Prostate gland (tissue), 2 donors: ENCODE data around the gene FMN2. TPM values are rescaled to one million over a fixed set of nuclear protein-coding genes. Genes with fewer than 3 reads are reported as not detected.
A peak's percentile ranks its signal among the peaks of the same experiment; 100 is the strongest.

ENCODE experiments used
- DNase-seq: peaks from one replicate; pipeline ENCODE4 v3.0.0-alpha.2; 2019; ENCODE audit warnings: low spot score
- H3K27ac ChIP-seq, 2 donors: fragments of 200-600 bp; sonication (generic); 2 replicates each; pipeline ENCODE4 v1.5.1; 2017 to 2019
- H3K27me3 ChIP-seq: fragments of 200-600 bp; sonication (generic); replicated peaks from 2 replicates; pipeline ENCODE4 v1.5.1; 2019; ENCODE audit not compliant: insufficient read depth
- H3K36me3 ChIP-seq, 2 donors: fragments of 200-600 bp; sonication (generic); 1 replicate in 1 of 2; 2 replicates in 1 of 2; pipeline versions ENCODE4 v1.5.1 to v1.8.1; 2017 to 2019
- H3K4me1 ChIP-seq: fragments of 200-600 bp; sonication (generic); replicated peaks from 2 replicates; pipeline ENCODE4 v1.5.1; 2019
- H3K4me3 ChIP-seq, 2 donors: fragments of 200-600 bp; sonication (generic); 2 replicates each; pipeline ENCODE4 v1.5.1; 2017 to 2019
- H3K9me3 ChIP-seq: fragments of 200-600 bp; sonication (generic); 2 replicates; pipeline ENCODE4 v1.5.1; 2017
- POLR2A ChIP-seq: fragments of 450-650 bp; IDR thresholded peaks from one replicate; pipeline ENCODE4 v1.6.1; 2016; ENCODE audit warnings: antibody characterized with exemption, mild to moderate bottlenecking
- POLR2AphosphoS5 ChIP-seq: sonication (generic); formaldehyde crosslinking; IDR thresholded peaks from one replicate; pipeline ENCODE4 v1.6.1; 2017; ENCODE audit warnings: antibody characterized with exemption
- WGBS: methylation state at CpG from one replicate; pipeline ENCODE4 v1.1.5; 2018; 5-methylcytosine and 5-hydroxymethylcytosine counted together
- intact Hi-C: fragments of 100-400 bp; cut with DNase I; formaldehyde crosslinking; loops from one replicate; pipeline ENCODE4 v1.14.2; 2022
- total RNA-seq, 2 donors: library from RNA; depleted of rRNA; stranded (reverse); fragments of >200 nt; gene quantifications; one replicate each; pipeline ENCODE4 v1.1.0, GENCODE V29; 2016
- TF ChIP-seq, protein P1 (sequence below), 4 experiments: fragments of 200-600 bp in 2 of 4; fragments of 450-650 bp in 2 of 4; sonication (generic) in 2 of 4; IDR thresholded peaks; 1 replicate in 3 of 4; 2 replicates in 1 of 4; pipeline ENCODE4 v1.5.1; 2016 to 2019; ENCODE audit warnings: antibody characterized with exemption in 4 of 4, mild to moderate bottlenecking in 2 of 4, moderate library complexity in 2 of 4

FMN2 gene
- total RNA-seq, 2 donors from 2014 or later, result 0.27 to 4.8 TPM

DNA sequence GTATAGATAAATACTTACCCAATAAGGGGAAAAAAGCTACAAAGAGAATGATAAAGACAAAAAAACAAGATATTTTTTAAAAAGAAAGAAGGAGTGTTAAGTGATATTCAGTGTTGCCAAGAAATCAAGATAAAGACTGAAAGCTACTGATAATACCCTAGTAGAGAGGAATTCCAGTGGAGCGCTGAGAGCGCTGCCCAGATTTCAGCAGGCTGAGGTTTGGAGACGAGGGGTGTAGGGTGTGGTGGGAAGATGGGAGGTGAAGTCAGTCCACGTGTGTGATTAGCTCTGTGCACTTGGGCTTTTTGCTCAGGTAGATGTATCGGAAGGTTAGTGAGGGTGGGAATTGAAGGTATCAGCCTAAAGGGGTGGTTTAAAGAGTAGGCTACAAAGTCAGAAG, 47.8 kb downstream of the FMN2 start:
- no peaks in the 10 kb centered on the region for H3K4me1 ChIP-seq
- DNase-seq, result no peak
- no peaks in the 10 kb centered on the region for H3K27me3 ChIP-seq
- 84% methylated on average over 5 of the region's 5 CpGs for WGBS
- intact Hi-C loops, result no loop called here
- no peaks in the 10 kb centered on the region for H3K9me3 ChIP-seq
- no peaks in the 10 kb centered on the region for H3K36me3 ChIP-seq
- no peak overlapping the region for H3K27ac ChIP-seq
- H3K4me3 ChIP-seq, result no peak overlapping the region
- TF ChIP-seq POLR2A (no peak), POLR2AphosphoS5 (no peak)
- TF ChIP-seq, protein P1, sequence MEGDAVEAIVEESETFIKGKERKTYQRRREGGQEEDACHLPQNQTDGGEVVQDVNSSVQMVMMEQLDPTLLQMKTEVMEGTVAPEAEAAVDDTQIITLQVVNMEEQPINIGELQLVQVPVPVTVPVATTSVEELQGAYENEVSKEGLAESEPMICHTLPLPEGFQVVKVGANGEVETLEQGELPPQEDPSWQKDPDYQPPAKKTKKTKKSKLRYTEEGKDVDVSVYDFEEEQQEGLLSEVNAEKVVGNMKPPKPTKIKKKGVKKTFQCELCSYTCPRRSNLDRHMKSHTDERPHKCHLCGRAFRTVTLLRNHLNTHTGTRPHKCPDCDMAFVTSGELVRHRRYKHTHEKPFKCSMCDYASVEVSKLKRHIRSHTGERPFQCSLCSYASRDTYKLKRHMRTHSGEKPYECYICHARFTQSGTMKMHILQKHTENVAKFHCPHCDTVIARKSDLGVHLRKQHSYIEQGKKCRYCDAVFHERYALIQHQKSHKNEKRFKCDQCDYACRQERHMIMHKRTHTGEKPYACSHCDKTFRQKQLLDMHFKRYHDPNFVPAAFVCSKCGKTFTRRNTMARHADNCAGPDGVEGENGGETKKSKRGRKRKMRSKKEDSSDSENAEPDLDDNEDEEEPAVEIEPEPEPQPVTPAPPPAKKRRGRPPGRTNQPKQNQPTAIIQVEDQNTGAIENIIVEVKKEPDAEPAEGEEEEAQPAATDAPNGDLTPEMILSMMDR (IDR thresholded peaks at IDR 0.05), result no peak

DNA sequence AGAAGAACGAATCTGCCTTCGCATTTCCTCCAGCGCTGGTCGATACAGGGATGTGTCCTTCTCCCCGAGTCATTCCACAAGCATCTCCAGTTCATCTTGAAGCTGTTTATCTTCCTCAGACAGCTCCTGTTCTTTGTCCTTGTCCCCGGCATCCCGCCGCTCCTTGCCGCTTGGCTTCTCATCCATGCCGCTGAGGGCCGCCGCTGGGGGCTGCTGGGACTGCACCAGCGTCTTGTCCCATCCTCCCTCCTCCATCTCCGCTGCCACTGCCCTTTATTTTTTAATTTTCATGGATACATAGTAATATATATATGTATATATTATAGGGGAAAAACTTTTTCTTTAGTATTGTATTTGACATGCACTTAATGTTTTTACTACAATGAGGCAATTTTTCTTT, 53.4 kb downstream of the FMN2 start:
- H3K4me3 ChIP-seq, result no peak overlapping the region
- DNase-seq, result no peak
- no peaks in the 10 kb centered on the region for H3K9me3 ChIP-seq
- 96% methylated on average over 14 of the region's 14 CpGs for WGBS
- H3K27ac ChIP-seq, result no peak overlapping the region
- intact Hi-C loops, result loop anchor here (5.0 kb wide), 1 partner anchor 118 kb away; no protein-coding TSS in a partner anchor
- no peaks in the 10 kb centered on the region for H3K36me3 ChIP-seq
- TF ChIP-seq, protein P1 (IDR thresholded peaks at IDR 0.05), result no peak
- no peak for TF ChIP-seq POLR2A
- TF ChIP-seq POLR2AphosphoS5, result no peak
- no peaks in the 10 kb centered on the region for H3K4me1 ChIP-seq
- H3K27me3 ChIP-seq, result no peaks in the 10 kb centered on the region

DNA sequence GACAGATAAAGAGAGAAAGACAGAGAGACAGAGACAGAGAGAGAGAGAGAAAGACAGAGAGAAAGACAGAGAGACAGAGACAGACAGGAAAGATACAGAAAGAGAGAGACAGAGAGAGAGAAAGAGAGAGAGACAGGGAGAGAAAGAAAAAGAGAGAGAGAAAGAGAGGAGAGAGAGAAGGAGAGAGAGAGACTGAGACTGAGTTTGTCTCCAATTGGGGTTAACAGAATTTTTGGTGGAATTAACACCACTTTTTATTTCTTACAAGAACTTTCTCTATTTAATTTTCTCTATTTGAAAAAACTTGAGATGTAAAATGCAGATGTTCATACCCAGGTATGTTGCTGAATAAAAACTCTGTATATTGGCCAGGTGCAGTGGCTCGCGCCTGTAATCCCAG, 56.6 kb downstream of the FMN2 start:
- intact Hi-C loops, result loop anchor here (5.0 kb wide), 1 partner anchor 121 kb away; no protein-coding TSS in a partner anchor
- no peak for DNase-seq

DNA sequence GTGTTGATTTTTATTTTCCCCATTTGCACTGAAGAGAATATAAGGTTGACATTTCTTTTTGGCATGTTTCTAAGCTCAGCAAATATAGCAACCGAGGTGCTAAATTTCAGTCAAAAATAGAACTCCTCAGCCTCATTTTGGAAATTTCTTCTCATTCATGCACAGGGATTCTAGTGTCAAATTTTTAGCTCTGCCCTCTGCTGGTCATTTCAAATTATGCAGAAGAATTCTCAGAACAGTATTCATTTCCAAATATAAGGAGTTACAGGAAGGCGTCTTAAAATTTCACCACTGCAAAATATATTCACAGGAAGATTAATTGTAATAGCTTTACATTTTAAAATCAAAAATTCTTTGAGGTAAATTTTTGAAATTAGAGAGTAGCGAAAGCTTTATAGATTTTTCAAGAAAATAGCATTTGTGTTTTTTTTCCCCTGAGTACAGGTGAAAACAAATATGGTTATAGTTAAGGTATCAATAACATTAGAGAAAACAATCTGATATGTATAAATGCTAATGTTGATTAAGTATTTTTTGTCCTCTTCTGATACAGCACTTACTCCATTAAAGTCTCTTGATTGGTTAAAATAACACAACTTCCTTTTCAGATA, 57.9 kb downstream of the FMN2 start:
- H3K9me3 ChIP-seq, result no peaks in the 10 kb centered on the region
- H3K27me3 ChIP-seq, result no peaks in the 10 kb centered on the region
- TF ChIP-seq, protein P1 (IDR thresholded peaks at IDR 0.05), result peak; percentile 36 to 48 (median 44)
- TF ChIP-seq POLR2AphosphoS5 (no peak), POLR2A (no peak)
- H3K36me3 ChIP-seq, result no peaks in the 10 kb centered on the region
- no peak overlapping the region for H3K27ac ChIP-seq
- intact Hi-C loops, result loop anchor here (5.0 kb wide), 1 partner anchor 122 kb away; no protein-coding TSS in a partner anchor
- WGBS, result 37% methylated on average over 3 of the region's 3 CpGs
- H3K4me3 ChIP-seq, result no peak overlapping the region
- H3K4me1 ChIP-seq, result no peaks in the 10 kb centered on the region
- DNase-seq, result no peak

More for the DNA sequence above, 56.6 kb downstream of the FMN2 start:
- Histone ChIP-seq H3K27ac (no peak overlapping the region), H3K9me3 (no peaks in the 10 kb centered on the region), H3K4me3 (no peak overlapping the region), H3K27me3 (no peaks in the 10 kb centered on the region), H3K4me1 (no peaks in the 10 kb centered on the region), H3K36me3 (no peaks in the 10 kb centered on the region)
- TF ChIP-seq POLR2A (no peak), POLR2AphosphoS5 (no peak)
- TF ChIP-seq, protein P1 (IDR thresholded peaks at IDR 0.05), result no peak
- WGBS, result 95% methylated on average over 2 of the region's 2 CpGs

DNA sequence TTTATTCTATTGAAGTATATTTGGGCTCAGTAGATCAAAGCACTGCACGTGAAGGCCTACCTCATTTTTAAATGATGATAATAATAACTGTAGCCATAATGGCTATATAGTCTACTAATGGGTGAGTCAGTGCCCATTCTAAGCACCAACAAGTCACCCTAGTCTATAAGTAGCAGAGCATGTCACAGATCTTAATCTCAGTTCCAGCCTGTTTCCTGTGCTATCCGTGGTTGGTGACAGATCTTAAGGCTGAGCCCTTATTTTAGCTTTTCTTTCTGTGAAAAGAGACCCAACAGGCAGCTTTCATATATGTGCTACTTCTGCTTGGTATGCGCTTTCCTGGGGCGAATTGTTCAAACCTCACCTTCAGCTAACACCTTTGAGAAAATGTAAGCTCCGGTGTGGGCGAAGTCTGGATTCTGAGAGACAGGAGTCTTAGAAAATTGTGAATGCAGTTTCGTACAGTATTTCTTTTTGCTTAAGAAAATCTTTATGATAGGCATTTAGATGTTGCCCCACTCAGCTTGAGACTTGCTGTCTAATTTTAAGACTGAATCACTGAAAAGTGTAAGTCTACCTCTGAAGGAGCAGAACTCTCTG, 59.6 kb downstream of the FMN2 start:
- Histone ChIP-seq H3K27ac (no peak overlapping the region), H3K9me3 (no peaks in the 10 kb centered on the region), H3K27me3 (no peaks in the 10 kb centered on the region), H3K4me3 (no peak overlapping the region), H3K4me1 (no peaks in the 10 kb centered on the region), H3K36me3 (no peaks in the 10 kb centered on the region)
- 81% methylated on average over 7 of the region's 7 CpGs for WGBS
- no peak for DNase-seq
- intact Hi-C loops, result no loop called here
- no peak for TF ChIP-seq POLR2AphosphoS5
- TF ChIP-seq, protein P1 (IDR thresholded peaks at IDR 0.05), result no peak
- TF ChIP-seq POLR2A, result no peak
